ENCODE measurements around the gene MORN2.

The MORN2 gene

DNA sequence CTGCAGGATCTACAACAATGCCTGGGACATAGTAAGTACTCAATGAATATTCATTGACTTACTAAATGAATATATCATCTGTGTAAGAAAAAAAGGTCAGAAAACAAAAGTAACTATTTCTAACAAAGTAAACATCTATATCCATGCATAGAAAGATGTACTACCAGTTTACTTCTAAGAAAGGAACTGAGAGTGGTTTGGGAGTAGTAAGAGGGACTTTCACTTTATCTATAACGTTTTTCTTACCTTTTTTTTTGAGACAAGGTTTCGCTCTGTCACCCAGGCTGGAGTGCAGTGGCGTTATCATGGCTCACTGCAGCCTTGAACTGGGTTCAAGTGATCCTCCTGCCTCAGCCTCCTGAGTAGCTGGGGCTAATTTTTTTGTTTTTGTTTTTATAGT, 25.7 kb upstream of the MORN2 start:
- peaks cover 54 to 61% of the 10 kb centered on the region in 2 experiments for H3K36me3 ChIP-seq (ENCODE audit: control insufficient read depth in 2 of 2, insufficient read depth in 1 of 2, low read length in 2 of 2)
- TF ChIP-seq ZNF707 (tag by site-specific recombination; IDR thresholded peaks at IDR 0.05) (no peak), ZNF677 (tag by site-specific recombination; IDR thresholded peaks at IDR 0.05) (no peak), ZNF354C (tag by site-specific recombination; IDR thresholded peaks at IDR 0.05; ENCODE audit: borderline replicate concordance, low read depth) (no peak), KLF16 (tag by site-specific recombination; IDR thresholded peaks at IDR 0.05) (no peak), REPIN1 (tag by site-specific recombination; IDR thresholded peaks at IDR 0.05; ENCODE audit: low read depth) (no peak), ZNF792 (tag by site-specific recombination; IDR thresholded peaks at IDR 0.05) (no peak), ZNF24 (tag by site-specific recombination; IDR thresholded peaks at IDR 0.05) (no peak)
- TF ChIP-seq, protein P1, sequence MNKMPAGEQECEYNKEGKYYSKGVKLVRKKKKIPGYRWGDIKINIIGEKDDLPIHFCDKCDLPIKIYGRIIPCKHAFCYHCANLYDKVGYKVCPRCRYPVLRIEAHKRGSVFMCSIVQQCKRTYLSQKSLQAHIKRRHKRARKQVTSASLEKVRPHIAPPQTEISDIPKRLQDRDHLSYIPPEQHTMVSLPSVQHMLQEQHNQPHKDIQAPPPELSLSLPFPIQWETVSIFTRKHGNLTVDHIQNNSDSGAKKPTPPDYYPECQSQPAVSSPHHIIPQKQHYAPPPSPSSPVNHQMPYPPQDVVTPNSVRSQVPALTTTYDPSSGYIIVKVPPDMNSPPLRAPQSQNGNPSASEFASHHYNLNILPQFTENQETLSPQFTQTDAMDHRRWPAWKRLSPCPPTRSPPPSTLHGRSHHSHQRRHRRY (tag by site-specific recombination; IDR thresholded peaks at IDR 0.05): no peak
- TF ChIP-seq, protein P2, sequence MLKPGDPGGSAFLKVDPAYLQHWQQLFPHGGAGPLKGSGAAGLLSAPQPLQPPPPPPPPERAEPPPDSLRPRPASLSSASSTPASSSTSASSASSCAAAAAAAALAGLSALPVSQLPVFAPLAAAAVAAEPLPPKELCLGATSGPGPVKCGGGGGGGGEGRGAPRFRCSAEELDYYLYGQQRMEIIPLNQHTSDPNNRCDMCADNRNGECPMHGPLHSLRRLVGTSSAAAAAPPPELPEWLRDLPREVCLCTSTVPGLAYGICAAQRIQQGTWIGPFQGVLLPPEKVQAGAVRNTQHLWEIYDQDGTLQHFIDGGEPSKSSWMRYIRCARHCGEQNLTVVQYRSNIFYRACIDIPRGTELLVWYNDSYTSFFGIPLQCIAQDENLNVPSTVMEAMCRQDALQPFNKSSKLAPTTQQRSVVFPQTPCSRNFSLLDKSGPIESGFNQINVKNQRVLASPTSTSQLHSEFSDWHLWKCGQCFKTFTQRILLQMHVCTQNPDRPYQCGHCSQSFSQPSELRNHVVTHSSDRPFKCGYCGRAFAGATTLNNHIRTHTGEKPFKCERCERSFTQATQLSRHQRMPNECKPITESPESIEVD (tag by site-specific recombination; IDR thresholded peaks at IDR 0.05): no peak
- TF ChIP-seq, protein P3, sequence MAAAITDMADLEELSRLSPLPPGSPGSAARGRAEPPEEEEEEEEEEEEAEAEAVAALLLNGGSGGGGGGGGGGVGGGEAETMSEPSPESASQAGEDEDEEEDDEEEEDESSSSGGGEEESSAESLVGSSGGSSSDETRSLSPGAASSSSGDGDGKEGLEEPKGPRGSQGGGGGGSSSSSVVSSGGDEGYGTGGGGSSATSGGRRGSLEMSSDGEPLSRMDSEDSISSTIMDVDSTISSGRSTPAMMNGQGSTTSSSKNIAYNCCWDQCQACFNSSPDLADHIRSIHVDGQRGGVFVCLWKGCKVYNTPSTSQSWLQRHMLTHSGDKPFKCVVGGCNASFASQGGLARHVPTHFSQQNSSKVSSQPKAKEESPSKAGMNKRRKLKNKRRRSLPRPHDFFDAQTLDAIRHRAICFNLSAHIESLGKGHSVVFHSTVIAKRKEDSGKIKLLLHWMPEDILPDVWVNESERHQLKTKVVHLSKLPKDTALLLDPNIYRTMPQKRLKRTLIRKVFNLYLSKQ (tag by site-specific recombination; IDR thresholded peaks at IDR 0.05; ENCODE audit: borderline replicate concordance): no peak
- TF ChIP-seq, protein P4, sequence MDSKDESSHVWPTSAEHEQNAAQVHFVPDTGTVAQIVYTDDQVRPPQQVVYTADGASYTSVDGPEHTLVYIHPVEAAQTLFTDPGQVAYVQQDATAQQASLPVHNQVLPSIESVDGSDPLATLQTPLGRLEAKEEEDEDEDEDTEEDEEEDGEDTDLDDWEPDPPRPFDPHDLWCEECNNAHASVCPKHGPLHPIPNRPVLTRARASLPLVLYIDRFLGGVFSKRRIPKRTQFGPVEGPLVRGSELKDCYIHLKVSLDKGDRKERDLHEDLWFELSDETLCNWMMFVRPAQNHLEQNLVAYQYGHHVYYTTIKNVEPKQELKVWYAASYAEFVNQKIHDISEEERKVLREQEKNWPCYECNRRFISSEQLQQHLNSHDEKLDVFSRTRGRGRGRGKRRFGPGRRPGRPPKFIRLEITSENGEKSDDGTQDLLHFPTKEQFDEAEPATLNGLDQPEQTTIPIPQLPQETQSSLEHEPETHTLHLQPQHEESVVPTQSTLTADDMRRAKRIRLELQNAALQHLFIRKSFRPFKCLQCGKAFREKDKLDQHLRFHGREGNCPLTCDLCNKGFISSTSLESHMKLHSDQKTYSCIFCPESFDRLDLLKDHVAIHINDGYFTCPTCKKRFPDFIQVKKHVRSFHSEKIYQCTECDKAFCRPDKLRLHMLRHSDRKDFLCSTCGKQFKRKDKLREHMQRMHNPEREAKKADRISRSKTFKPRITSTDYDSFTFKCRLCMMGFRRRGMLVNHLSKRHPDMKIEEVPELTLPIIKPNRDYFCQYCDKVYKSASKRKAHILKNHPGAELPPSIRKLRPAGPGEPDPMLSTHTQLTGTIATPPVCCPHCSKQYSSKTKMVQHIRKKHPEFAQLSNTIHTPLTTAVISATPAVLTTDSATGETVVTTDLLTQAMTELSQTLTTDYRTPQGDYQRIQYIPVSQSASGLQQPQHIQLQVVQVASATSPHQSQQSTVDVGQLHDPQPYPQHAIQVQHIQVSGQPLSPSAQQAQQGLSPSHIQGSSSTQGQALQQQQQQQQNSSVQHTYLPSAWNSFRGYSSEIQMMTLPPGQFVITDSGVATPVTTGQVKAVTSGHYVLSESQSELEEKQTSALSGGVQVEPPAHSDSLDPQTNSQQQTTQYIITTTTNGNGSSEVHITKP (tag by site-specific recombination; IDR thresholded peaks at IDR 0.05): no peak
- no peaks in the 10 kb centered on the region for H3K4me1 ChIP-seq (ENCODE audit: control insufficient read depth, insufficient read depth, low read length)
- H3K4me3 ChIP-seq (ENCODE audit: low read depth, low read length): no peak overlapping the region
- H3K9me3 ChIP-seq (ENCODE audit: control insufficient read depth, insufficient read depth, low read depth, low read length): no peaks in the 10 kb centered on the region
- H3K27ac ChIP-seq (ENCODE audit: extremely low read depth, low read depth, low read length): no peak overlapping the region
- POLR2A ChIA-PET: no interaction called here
- CTCF ChIA-PET: interaction anchor here (0.6 to 1.8 kb wide), 2 partner anchors 15 to 98 kb away, joined by 3 to 5 read pairs; no protein-coding TSS in a partner anchor

DNA sequence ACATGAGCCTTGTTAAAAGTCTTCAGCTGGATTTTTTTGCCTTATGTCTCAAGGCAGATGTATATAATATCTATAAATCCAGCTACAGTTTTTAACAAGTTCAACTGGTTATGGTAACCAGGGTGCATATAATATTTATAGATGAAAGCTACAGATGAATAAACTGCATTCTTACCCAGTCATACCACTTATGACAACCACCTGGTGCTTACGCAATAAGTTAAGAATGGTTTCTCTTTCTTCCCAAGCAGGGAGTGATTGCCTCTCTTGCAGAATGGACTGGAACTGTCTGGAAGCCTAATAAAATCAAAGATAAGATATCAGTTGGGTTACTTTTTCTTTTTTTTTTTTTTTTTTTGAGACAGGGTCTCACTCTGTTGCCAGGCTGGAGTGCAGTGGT, 19.6 kb upstream of the MORN2 start:
- ChIA-PET POLR2A (no interaction called here), CTCF (interaction anchor here (1.3 to 1.6 kb wide), 2 partner anchors 11 to 21 kb away, joined by 4 read pairs; no protein-coding TSS in a partner anchor)
- Histone ChIP-seq H3K36me3 (ENCODE audit: control insufficient read depth in 2 of 2, insufficient read depth in 1 of 2, low read length in 2 of 2) (peaks cover 69 to 78% of the 10 kb centered on the region in 2 experiments), H3K4me1 (ENCODE audit: control insufficient read depth, insufficient read depth, low read length) (no peaks in the 10 kb centered on the region), H3K27ac (ENCODE audit: extremely low read depth, low read depth, low read length) (no peak overlapping the region), H3K4me3 (ENCODE audit: low read depth, low read length) (no peak overlapping the region), H3K9me3 (ENCODE audit: control insufficient read depth, insufficient read depth, low read depth, low read length) (no peaks in the 10 kb centered on the region)
- TF ChIP-seq ZNF175 (tag by site-specific recombination; IDR thresholded peaks at IDR 0.05): no peak
- no peak for TF ChIP-seq MEIS1 (CRISPR knock-in tag; IDR thresholded peaks at IDR 0.05; ENCODE audit: borderline replicate concordance)
- TF ChIP-seq ZNF2 (tag by site-specific recombination; IDR thresholded peaks at IDR 0.05): no peak
- no peak for TF ChIP-seq ZBTB8A (tag by site-specific recombination; IDR thresholded peaks at IDR 0.05)
- TF ChIP-seq, protein P5, sequence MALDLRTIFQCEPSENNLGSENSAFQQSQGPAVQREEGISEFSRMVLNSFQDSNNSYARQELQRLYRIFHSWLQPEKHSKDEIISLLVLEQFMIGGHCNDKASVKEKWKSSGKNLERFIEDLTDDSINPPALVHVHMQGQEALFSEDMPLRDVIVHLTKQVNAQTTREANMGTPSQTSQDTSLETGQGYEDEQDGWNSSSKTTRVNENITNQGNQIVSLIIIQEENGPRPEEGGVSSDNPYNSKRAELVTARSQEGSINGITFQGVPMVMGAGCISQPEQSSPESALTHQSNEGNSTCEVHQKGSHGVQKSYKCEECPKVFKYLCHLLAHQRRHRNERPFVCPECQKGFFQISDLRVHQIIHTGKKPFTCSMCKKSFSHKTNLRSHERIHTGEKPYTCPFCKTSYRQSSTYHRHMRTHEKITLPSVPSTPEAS (tag by site-specific recombination; IDR thresholded peaks at IDR 0.05): no peak
- no peak for TF ChIP-seq ZFP3 (tag by site-specific recombination; IDR thresholded peaks at IDR 0.05; ENCODE audit: low read depth)
- TF ChIP-seq ZNF777 (tag by site-specific recombination; IDR thresholded peaks at IDR 0.05; ENCODE audit: borderline replicate concordance): no peak
- TF ChIP-seq YY1 (tag by site-specific recombination; IDR thresholded peaks at IDR 0.05): no peak
- TF ChIP-seq, protein P6, sequence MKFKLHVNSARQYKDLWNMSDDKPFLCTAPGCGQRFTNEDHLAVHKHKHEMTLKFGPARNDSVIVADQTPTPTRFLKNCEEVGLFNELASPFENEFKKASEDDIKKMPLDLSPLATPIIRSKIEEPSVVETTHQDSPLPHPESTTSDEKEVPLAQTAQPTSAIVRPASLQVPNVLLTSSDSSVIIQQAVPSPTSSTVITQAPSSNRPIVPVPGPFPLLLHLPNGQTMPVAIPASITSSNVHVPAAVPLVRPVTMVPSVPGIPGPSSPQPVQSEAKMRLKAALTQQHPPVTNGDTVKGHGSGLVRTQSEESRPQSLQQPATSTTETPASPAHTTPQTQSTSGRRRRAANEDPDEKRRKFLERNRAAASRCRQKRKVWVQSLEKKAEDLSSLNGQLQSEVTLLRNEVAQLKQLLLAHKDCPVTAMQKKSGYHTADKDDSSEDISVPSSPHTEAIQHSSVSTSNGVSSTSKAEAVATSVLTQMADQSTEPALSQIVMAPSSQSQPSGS (tag by site-specific recombination; IDR thresholded peaks at IDR 0.05; ENCODE audit: low read depth): no peak
- TF ChIP-seq KLF7 (tag by site-specific recombination; IDR thresholded peaks at IDR 0.05; ENCODE audit: borderline replicate concordance): no peak

Data from HEK293 (cell line).